ENCODE data around the gene LAMP5.

- TF ChIP-seq CTCF (conservative IDR thresholded peaks at IDR 0.05; ENCODE audit: low read depth in 2 of 2) = peak; percentile 91 to 94
- no peak for TF ChIP-seq EZH2phosphoT487 (IDR thresholded peaks at IDR 0.05; ENCODE audit: unreplicated experiment)
- TF ChIP-seq ZNF114 (CRISPR knock-in tag; IDR thresholded peaks at IDR 0.05) = no peak
- no peak for TF ChIP-seq ETS1 (IDR thresholded peaks at IDR 0.05)
- no peak for TF ChIP-seq POLR2AphosphoS5 (IDR thresholded peaks at IDR 0.05; ENCODE audit: low read depth)
Measured at GRCh38 chr20:9467995-9468394, 46.4 kb upstream of the LAMP5 start.

Measured in GM23338 (cell line).